DMS 273 treated with DMSO at 0.1 percent for 48 hours (cell line): Measurements from ENCODE around the gene STAT5A.

Experiments
- DNase-seq: peaks from one replicate; lab custom pipeline; 2025; lab: John Stamatoyannopoulos, UW

STAT5A gene

GRCh38 chr17:42268236-42268635 lies 20.1 kb upstream of the STAT5A start:
- DNase-seq: no peak

- no peak for DNase-seq
These were observed 18.1 kb upstream of the STAT5A start for GRCh38 chr17:42270170-42270535.

GRCh38 chr17:42270596-42270995 lies 17.7 kb upstream of the STAT5A start:
- DNase-seq: no peak

GRCh38 chr17:42271006-42271778 lies 17.1 kb upstream of the STAT5A start:
- no peak for DNase-seq

- no peak for DNase-seq
These were observed 16.6 kb upstream of the STAT5A start for GRCh38 chr17:42271779-42272035.

GRCh38 chr17:42272162-42272907 lies 16.0 kb upstream of the STAT5A start:
- DNase-seq: no peak

GRCh38 chr17:42273474-42274252 lies 14.6 kb upstream of the STAT5A start:
- DNase-seq: no peak

GRCh38 chr17:42274253-42274542 lies 14.1 kb upstream of the STAT5A start:
- DNase-seq: no peak

- DNase-seq: no peak
These were observed 13.3 kb upstream of the STAT5A start for GRCh38 chr17:42274812-42275526.

GRCh38 chr17:42275527-42276358 lies 12.6 kb upstream of the STAT5A start:
- DNase-seq: no peak

- DNase-seq: no peak
These were observed 12.0 kb upstream of the STAT5A start, which contains the start of gene STAT5B for GRCh38 chr17:42276359-42276608. STAT5B (minus strand) TSS chr17:42276391; CDS start chr17:42232127, 44,264 bp downstream.

GRCh38 chr17:42276609-42277341 lies 11.5 kb upstream of the STAT5A start:
- DNase-seq: no peak

GRCh38 chr17:42277342-42277712 lies 11.0 kb upstream of the STAT5A start:
- no peak for DNase-seq

GRCh38 chr17:42279776-42280630 lies 8.3 kb upstream of the STAT5A start:
- no peak for DNase-seq

GRCh38 chr17:42281571-42282096 lies 6.7 kb upstream of the STAT5A start:
- DNase-seq: no peak

GRCh38 chr17:42282478-42283080 lies 5.7 kb upstream of the STAT5A start:
- no peak for DNase-seq

- DNase-seq: no peak
These were observed 4.9 kb upstream of the STAT5A start for GRCh38 chr17:42283241-42284023.

GRCh38 chr17:42284024-42284369 lies 4.3 kb upstream of the STAT5A start:
- no peak for DNase-seq

- DNase-seq: no peak
These were observed 3.7 kb upstream of the STAT5A start for GRCh38 chr17:42284566-42284965.
